GM21360 (cell line): ENCODE results near the gene VWF.

Experiments
- ATAC-seq: cut with Tn5 transposase; IDR thresholded peaks from one replicate; pipeline ENCODE4 v1.9.1; 2021; ENCODE audit warnings: mild to moderate bottlenecking, moderate library complexity; ENCODE audit not compliant: unreplicated experiment

Gene VWF

DNA sequence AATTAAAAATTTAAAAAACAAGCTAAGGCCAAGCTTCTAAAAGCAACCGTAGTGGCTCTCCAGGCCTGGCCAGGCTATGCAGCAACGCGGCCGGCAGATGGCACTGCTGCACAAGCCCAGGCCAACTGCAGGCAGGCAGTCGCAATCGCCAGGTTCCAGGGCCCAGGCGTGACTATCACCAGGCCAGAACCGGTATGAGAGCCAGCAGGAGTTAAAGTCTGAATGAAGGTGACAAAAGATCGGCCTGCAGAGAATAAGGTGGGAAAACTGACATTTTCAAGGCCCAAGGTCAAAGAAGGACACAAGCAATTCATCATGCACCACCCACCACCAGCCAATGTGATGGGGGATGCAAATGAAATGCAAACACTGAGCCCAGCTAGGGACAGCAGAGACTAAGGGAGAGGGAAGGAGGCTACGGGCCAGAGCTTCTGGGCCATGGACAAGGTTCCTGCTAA, 135.8 kb downstream of the VWF start:
- no peak for ATAC-seq

DNA sequence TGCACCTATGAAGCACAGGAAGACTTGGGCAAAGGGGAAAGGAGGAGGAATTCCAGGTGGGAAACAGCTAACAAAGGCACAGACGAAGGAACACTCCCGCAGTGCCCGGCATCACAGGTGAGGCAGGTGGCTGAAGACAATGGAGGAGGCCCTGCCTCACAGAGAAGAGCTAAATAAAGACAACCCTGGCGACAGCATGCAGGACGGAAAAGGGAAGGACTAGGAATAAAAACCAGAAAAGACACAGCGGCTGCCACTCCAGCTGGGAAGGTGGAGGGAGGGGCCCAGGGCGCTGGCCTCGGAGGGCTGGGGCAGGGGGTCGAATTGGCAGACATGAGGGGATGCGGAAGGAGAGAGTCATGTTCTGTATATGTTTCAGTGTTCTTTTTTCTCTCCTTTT, 136.4 kb downstream of the VWF start:
- ATAC-seq, result no peak

DNA sequence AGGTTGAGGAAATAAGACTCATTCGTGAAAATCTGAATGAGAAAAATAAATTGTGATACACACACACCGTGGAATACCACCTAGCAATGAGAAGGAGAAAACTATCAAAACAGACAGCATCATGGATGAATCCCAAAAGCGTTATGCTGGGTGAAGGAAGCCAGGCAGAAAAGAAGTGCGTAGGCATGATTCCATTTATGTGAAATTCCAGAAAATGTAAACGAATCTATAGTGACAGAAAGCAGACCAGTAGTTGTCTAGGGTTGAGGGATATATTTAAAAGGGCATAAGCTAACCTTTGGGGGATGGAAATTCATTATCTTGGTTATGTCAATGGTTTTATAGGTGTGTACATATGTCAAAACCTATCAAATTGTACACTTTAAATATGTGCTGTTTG, 136.9 kb downstream of the VWF start:
- ATAC-seq, result no peak

DNA sequence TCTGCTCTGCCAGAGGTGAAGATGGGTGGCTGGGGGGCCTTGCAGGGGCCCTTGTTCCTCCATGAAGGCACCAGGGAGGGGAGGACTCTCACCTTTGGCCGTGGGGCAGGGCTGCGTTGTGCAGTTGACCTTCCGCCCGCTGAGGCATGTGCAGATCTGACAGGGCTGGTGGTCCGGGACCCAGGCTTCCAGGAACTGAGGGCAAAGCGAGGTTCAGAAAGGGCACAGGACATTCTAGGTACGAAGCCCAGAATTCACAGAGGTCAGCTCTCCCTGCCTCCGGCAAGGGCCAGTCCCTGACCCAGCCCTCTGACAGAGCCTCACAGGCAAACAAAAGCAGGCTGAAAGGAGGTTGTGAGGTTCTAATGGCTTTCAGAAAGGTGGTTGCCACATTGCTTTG, 139.0 kb downstream of the VWF start:
- no peak for ATAC-seq

DNA sequence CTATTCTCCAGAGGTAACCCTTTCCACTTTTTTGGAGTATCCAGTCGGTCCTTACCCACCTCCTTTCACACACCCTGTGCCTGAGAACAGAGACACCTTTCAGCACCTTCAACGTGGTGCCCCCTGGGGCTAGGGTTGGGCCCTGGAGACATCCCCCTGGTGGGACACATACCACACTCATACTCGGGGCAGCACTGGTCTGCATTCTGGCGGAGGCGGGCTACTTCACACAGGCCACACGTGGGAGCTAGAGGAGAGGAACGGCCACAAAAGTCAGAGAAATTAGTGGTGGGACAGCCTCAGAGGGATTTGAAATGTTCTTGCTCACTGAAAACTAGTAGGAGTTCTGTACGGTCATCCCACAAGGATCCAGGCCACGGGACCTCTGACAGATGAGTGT, 139.6 kb downstream of the VWF start:
- ATAC-seq, result no peak

DNA sequence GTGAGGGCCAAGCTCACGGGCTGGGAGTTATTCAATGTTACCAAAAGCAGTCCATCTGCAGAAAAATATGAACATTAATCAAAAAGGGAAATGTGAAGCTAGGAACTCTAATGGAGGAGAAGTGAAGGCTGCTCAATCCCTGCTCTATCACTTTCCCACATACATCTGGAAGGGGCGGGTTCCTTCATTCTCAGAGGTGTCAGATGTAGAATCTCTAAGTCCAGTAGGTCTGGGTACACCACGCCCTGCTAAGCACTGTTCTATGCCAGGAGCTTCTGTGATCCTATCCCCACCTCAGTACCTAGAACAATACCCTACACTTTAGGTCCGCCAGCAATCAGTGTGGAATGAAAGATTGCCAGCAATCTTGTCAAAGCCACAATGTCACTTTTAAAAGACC, 142.4 kb downstream of the VWF start:
- ATAC-seq, result no peak

DNA sequence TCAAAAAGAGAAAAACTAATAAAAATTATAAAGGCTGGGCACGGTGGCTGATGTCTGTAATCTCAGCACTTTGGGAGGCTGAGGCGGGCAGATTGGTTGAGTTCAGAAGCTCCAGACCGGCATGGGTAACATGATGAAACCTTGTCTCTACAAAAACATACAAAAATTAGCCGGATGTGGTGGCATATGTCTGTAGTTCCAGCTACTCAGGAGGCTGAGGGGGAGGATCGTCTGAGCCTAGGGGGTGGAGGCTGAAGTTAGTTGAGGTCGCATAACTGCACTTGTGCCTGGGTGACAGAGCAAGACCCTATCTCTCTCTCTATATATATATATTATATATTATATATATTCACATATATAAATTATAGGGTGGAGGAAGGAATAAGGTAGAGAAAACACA, 146.9 kb downstream of the VWF start:
- no peak for ATAC-seq

DNA sequence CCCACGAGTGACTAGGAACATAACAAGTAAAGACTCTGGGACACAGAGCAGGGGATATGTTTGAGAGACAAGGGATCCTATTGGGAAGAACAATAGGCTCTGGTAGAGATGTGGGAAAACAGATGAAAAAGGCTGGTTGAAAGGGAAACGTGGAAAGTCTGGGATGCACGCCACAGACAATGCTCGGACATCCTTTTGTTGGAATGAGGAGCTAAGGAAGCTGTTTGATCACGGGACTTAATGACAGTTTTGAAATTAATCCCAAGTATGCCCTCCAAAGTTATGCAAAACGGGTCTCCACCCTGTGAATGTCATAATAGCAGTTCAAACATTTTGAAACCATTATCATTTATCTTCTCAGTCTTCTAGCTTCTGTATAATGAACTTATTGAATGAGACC, 147.8 kb downstream of the VWF start:
- no peak for ATAC-seq

DNA sequence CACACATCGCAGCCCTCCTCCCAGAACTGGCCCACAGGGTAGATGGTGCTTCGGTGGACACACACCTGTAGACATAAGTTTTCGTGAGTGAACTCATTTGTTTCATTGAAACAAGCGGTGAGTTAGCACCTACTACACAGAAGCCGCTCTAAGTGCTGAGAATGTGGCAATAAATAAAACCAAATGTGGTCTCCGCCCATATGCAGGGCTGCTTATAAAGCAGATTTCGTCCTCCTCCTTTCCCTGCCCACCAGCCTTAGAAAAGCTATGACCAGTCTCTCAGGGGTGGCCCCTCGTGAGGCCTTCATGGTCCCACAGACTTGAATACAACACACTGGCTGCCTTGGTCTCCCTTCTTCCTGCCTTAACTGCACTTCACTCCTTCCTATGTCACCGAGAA, 148.3 kb downstream of the VWF start:
- no peak for ATAC-seq

DNA sequence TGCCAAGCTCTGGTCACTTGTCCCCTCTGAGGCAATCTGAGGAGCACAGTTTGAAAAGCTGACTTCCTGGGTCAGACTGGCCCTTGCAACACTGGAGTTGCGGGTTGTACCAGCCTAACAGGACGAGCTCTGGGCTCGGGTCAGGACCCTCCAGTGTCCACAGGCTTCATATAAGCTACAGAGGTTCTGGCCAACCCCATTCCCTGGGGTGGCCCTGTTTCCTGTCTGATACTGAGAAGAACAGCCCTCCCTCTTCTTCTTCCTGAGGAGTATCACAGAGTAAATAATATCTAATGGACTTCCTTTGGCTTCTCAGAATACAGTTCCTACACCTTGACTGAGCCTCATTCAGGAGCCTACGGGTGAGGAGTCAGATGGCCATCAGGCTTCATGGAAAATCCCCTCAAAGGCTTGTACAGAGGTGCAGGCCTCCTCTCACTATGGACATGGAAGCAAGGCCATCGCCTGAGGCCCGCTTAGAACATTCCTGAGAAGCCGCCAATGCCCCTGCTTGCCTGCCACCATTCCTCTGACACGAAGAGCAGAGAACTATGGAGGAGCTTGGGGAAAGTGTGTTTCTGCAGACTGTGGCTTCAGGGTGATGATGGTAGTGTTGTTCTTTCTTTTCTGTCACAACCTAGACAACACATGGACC, 150.9 kb downstream of the VWF start:
- no peak for ATAC-seq

DNA sequence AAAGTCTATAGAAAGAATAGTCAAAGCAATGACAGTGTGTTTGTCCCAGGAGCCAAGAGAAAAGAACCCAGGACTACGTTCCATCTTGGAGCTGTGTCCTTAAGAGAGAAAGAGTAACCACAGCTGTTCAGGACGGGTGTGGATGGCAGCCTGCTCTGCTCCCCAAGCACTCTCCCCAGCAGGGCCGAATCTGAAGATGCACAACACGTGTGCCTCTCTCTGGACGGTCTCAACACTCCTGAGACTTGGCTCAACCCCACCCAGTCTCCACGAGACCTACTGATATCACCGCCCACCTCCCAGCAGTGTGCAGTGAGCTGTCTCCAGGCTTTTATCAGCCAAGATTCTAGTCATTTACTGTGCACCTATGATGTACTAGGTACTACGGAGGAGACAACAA, 152.1 kb downstream of the VWF start:
- ATAC-seq, result no peak

DNA sequence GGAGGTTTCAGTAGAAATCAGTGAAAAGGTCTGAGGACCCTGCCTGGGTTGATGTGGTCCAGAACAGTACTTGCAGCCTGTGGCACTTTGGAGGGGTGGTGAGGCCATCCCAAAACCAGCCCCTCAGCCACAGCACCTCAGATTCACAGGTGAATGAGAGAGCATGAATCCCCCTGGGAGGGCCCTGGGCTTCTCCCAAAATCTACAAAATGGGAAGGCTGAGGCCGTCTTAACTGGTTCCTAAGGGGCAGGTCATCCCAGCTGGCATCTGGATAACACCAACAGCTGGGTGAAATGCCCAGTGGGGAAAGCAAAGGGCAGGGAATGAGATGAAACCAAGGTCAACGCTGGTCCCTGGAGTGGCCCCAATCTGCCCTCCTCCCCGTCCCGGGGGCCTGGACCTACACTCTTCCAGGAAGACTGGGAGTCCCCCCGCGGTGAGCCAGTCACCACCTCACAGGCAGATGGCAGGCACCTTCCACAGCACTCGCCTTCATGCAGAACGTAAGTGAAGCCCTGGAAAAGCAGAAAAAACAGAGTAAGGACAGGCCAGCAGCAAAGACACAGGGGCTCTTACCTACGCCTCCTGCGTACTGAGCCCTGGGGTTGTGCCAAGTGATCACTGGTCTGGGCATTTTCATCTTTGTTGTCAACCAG, 153.1 kb downstream of the VWF start:
- no peak for ATAC-seq

DNA sequence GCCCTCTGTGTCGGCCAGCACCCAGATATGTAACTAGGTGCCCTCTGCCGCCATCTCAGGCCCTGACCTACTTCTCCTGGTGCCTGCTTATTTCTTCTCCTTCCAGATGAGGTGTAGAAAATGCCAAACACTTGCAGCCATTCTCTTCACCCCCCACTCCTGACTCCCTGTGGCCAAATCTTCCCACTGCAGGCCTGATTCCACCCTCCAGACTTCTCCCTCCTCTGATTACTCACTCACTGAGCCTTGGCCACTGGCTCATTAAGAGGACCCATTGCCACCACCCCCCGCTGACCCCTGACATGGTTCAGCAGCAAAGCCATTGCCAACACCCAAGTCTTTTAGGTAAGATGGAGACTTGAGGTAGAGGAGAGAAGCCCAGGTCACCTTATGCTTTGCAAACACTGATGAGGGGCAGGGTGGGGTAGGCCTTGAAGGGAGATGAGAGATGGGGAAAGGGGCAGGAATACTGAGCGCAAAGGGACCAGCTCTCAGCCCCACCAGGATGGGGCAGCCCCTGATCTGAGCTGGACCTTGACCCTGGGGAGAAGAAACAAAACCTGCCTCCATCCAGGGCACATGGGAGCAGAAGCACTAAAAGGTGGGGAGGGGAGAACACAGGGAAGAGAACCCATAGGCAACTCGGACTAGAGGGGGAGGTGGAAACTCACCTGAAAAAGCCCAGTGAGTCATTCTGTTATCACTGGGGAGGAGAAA, 154.3 kb downstream of the VWF start:
- no peak for ATAC-seq

DNA sequence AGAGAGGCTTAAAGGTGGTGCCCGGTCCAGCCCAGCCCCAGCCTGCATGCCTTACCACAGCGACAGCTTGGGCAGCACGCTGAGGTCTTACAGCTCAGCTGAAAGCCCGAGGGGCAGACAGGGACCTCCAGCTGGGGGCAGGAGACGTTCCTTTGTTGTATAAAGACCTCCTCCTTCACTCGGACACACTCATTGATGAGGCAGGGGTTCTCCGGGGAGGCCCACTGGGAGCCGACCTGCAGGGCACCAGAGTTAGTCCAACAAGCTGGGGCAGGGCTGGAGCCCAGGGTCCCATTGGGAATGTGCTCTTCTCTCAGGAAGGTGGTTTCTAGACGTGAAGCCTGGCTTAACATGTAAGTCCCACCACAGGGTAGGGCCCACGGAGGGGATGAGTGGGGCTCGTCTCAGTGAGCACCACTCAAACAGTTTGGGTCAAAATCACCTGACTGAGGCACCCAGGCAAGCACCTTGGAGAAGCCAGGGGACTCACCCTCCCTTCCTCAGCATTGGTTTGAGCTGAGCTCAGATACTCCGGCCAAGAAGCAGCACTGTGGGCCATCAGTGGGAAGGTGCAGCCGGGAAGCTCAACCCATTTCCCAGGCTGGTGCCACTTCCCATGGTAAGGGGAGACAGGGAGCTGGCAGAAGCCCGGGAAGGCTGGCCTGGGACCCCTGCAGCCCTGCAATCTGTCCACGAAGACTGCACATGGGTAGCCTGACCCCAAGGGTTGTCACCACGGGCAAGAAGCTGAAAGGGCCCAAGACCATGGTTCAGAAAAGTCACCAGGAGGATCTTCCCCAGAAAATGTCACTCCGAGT, 155.1 kb downstream of the VWF start:
- no peak for ATAC-seq

DNA sequence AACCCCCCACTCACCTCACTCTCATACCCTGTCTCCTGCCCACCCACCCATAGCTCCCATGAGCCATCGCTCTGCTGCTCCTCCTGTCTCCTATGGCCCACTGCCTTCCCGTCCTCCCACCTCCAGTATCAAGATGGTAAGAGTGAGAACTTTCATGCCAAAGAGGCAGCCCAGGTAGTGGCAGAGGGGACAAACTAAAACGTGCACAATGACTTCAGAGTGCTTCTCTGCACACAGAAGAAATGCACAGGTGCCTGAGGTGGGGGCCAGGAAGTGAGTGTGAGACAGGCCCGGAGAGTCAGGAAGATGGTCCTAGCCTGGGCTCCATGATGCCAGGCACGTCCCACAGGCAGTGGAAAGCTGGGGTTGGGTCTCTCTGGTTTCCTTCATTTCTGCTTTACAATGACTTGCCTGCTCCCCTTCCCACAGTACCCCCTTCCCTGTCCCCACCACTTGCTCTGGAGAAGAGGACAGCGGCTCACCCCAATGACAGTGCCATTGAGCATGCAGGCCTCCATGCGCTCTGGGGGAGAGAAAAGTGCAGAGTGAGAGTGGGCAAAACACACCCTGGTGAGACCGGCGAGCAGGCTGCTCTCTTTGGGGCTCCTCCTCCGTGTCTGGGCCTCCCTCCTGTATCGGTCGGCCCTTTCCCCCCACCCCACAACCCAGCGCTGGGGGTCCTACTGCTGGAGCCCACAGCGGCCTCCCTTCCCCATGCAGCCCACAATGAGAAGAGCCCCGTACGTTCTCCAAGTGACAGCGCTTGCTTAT, 156.6 kb downstream of the VWF start:
- ATAC-seq, result no peak

DNA sequence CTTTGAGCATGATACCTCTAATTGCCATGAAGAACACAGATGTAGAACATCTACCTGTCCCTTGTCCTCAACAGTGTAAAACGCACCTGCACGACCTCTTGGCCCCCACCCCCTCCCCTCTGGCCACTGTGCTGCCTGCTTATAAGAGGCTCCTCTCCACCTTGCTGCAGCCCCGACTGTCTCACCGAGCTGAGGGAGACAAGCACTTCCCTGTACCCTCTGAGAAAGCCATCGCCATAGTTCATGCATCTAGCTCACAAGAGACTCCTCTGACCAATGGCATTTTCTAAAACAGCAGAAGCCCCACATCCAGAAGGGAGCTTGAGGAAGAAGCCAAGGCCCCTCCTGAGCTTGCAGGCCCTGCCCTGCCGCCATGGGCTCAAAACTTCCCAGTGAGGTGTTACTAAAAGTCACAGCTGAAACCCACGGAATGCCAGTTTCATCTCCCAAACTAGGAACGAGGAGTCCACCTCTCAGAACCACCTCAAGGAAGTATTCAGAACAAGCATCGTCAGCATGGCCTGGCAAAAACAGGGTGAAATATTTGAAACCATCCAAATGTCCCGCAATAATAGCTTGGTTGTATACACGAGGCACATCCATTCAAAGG, 157.9 kb downstream of the VWF start:
- ATAC-seq, result no peak

DNA sequence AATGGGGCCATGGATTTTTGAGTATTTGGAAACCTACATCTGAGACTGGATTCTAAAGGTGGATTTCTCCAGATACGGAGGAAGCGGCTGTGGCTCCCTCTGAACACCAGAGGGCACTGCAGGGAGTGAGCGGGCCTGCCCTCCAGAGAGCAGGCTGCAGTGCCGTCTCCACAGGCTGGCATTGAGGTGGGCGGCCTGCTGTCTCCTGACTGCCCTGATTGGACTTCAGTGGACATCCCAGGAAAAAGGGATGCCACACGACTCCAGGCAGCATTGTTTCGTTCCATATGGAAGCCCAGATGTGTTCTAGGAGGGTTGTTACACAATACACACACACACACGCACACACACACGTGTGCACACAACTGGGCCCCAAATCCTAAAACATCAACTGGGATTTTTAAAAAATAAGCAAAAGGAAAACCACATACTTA, 158.5 kb downstream of the VWF start:
- no peak for ATAC-seq

DNA sequence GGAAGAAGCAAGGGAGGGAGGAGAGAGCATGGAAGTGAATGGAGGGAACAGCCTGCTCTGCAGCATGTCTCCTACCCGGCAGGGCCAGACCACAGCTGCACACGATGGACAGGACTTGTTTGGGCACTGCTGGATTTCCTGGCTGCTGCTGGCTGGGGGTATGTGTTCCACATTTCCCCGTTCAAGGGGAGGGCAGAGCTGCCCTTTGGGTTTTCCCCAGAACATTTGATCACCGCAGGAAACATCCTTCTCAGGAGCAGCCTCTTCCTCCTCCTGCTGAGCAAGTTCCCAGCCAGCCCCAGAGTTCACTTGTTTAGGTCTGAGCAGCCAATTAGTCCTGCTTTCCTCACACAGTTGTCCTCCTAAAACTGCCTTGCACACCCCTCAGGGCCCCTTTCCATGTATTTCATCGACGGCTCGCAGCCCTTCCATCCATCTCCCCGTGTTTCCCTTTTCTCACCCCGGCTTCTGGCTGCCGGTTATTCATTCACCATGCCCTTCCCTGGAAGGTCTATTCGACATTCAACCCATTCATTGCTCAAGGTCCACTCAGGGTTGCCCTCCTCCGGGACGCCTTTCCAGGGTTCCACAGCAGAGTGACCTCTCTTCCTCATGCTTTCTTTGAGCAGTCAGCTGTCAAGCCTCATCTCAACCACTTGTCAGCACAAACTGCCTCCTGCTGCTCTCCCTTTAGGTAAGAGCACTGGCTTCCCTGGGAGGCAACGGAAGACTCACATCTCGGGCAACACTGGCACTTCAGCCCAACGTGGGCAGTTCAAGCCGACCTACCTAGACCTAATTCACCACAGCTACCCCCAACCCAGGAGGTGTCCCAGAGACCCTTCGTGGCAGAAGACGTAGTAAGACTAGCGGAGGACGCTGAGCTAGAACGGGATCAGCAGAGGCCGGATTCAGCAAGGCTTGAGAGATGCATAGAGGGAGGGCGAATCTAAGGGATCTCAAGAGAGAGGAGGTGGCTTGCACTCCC, 159.3 kb downstream of the VWF start:
- ATAC-seq, result no peak

DNA sequence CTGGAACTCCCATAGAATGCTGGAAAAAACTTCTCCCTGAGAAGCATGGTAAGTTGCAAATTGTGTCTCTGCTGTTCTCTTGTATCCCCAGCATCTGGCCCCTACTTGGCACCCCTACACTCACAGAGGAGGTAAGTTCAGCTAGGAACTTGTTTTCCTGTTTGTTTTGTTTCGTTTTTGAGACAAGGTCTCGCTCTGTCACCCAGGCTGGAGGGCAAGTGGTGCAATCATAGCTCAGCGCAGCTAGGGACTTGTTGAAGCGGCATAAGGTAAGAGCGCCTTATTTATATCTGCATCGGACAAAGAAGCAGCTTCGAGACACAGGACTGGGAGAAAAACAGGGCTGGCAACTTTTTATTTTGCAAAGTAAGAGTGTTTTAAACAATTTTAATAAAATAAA, 161.0 kb downstream of the VWF start:
- ATAC-seq, result no peak
